ENCODE data around the gene TP53I11.

The TP53I11 gene

GRCh38 chr11:44899959-44900358 lies 50.7 kb downstream of the TP53I11 start:
- DNase-seq (ENCODE audit: insufficient read length, low spot score): no peak
- TF ChIP-seq CTCF (IDR thresholded peaks at IDR 0.05; ENCODE audit: insufficient read depth, missing control alignments): no peak
- FAIRE-seq: no peak

- TF ChIP-seq CTCF (IDR thresholded peaks at IDR 0.05; ENCODE audit: insufficient read depth, missing control alignments): peak; percentile 89
- FAIRE-seq: no peak
- peak; percentile 87 for DNase-seq (ENCODE audit: insufficient read length, low spot score)
These were observed 56.7 kb downstream of the TP53I11 start for GRCh38 chr11:44893846-44894617.

- no peak for TF ChIP-seq CTCF (IDR thresholded peaks at IDR 0.05; ENCODE audit: insufficient read depth, missing control alignments)
- FAIRE-seq: no peak
- DNase-seq (ENCODE audit: insufficient read length, low spot score): peak; percentile 67
These were observed 57.3 kb downstream of the TP53I11 start for GRCh38 chr11:44893308-44893822.

- TF ChIP-seq CTCF (IDR thresholded peaks at IDR 0.05; ENCODE audit: insufficient read depth, missing control alignments): no peak
- FAIRE-seq: no peak
These were observed 57.8 kb downstream of the TP53I11 start for GRCh38 chr11:44892843-44893242.

GRCh38 chr11:44889266-44889665 lies 61.4 kb downstream of the TP53I11 start:
- FAIRE-seq (no peak), DNase-seq (ENCODE audit: insufficient read length, low spot score) (no peak)
- TF ChIP-seq CTCF (IDR thresholded peaks at IDR 0.05; ENCODE audit: insufficient read depth, missing control alignments): no peak

More at GRCh38 chr11:44892843-44893242, 57.8 kb downstream of the TP53I11 start:
- no peak for DNase-seq (ENCODE audit: insufficient read length, low spot score)

- FAIRE-seq: no peak
- no peak for TF ChIP-seq CTCF (IDR thresholded peaks at IDR 0.05; ENCODE audit: insufficient read depth, missing control alignments)
- no peak for DNase-seq (ENCODE audit: insufficient read length, low spot score)
These were observed 63.0 kb downstream of the TP53I11 start for GRCh38 chr11:44887636-44888035.

- TF ChIP-seq CTCF (IDR thresholded peaks at IDR 0.05; ENCODE audit: insufficient read depth, missing control alignments): no peak
- DNase-seq (ENCODE audit: insufficient read length, low spot score) (no peak), FAIRE-seq (no peak)
These were observed 63.9 kb downstream of the TP53I11 start for GRCh38 chr11:44886790-44887140.
